Colonic mucosa (tissue), 4 donors: Measurements from ENCODE around the gene PPP2R5D. TPM values are rescaled to one million over a fixed set of nuclear protein-coding genes. Genes with fewer than 3 reads are reported as not detected.
"Not testable (repeated sequence)": the region's sequence is repeated elsewhere in the genome, so short reads cannot be mapped to it uniquely, and the experiment has no call there.

Source experiments
- DNase-seq: peaks from one replicate; pipeline ENCODE4 v3.0.0-alpha.2; 2020
- H3K27ac ChIP-seq: fragments of 200-600 bp; one replicate; pipeline ENCODE4 v1.8.0; 2021
- H3K27me3 ChIP-seq: fragments of 200-600 bp; one replicate; pipeline ENCODE4 v1.8.0; 2021
- H3K36me3 ChIP-seq: fragments of 200-600 bp; one replicate; pipeline ENCODE4 v1.8.0; 2021
- H3K4me1 ChIP-seq: fragments of 200-600 bp; one replicate; pipeline ENCODE4 v1.8.0; 2021; ENCODE audit warnings: mild to moderate bottlenecking
- H3K4me3 ChIP-seq: fragments of 200-600 bp; one replicate; pipeline ENCODE4 v1.8.0; 2021
- H3K9ac ChIP-seq, 2 donors: one replicate each; pipeline ENCODE4 v1.7.0; 2013; ENCODE audit warnings: control low read depth in 2 of 2, low read depth in 2 of 2, low read length in 2 of 2
- H3K9me3 ChIP-seq: fragments of 200-600 bp; one replicate; pipeline ENCODE4 v1.8.0; 2021
- CTCF ChIP-seq: fragments of 200-600 bp; IDR thresholded peaks from one replicate; pipeline ENCODE4 v1.8.0; 2022; ENCODE audit warnings: antibody characterized with exemption, mild to moderate bottlenecking
- intact Hi-C: fragments of 100-400 bp; cut with DNase I; formaldehyde crosslinking; loops from one replicate; pipeline ENCODE4 v1.14.1; 2022
- total RNA-seq, 2 donors: library from RNA; stranded (reverse); fragmentation: NEBNext Ultra II Directional in 1 of 2; extraction: Animal tissue kit (Norgen Biotek cat#: 25700) in 1 of 2; gene quantifications; one replicate each; pipeline ENCODE4 v1.2.1, GENCODE V29; 2021
- donor health status: healthy.
- donor health status: DM: no; HTN: no; CAD: no.
- donor health status: DM: no; HTN: no; CAD: no.

The PPP2R5D gene
- total RNA-seq, 2 donors from 2014 or later: 38.5 to 49.7 TPM

DNA sequence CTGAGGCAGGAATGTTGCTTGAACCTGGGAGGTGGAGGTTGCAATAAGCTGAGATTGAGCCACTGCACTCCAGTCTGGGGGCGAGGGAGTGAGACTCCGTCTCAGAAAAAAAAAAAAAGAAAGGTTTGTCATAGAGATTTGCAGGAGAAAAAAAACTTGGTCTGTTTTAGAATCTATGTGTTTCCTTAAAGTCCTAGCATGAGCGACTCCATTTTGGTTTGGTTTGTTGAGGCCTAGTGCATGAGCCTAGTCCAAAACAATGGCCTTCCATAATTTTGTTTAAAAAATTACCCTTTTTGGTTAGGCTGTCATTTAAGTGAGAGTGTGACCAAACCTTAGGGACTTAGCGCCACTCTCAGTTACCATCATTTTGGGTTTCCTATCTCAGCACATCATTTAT, 32.0 kb upstream of the PPP2R5D start:
- intact Hi-C loops: no loop called here
- Histone ChIP-seq H3K9me3 (no peaks in the 10 kb centered on the region), H3K36me3 (no peaks in the 10 kb centered on the region), H3K4me1 (no peaks in the 10 kb centered on the region), H3K27me3 (no peaks in the 10 kb centered on the region), H3K9ac (no peak overlapping the region), H3K4me3 (no peak overlapping the region), H3K27ac (no peak overlapping the region)
- DNase-seq: no peak
- no peak for TF ChIP-seq CTCF

- H3K36me3 ChIP-seq, H3K4me3 ChIP-seq, H3K9me3 ChIP-seq, H3K27me3 ChIP-seq, H3K9ac ChIP-seq, intact Hi-C loops, H3K4me1 ChIP-seq, H3K27ac ChIP-seq, DNase-seq: not testable (repeated sequence)
Observed at GRCh38 chr6:42954405-42954804, 30.0 kb upstream of the PPP2R5D start.

DNA sequence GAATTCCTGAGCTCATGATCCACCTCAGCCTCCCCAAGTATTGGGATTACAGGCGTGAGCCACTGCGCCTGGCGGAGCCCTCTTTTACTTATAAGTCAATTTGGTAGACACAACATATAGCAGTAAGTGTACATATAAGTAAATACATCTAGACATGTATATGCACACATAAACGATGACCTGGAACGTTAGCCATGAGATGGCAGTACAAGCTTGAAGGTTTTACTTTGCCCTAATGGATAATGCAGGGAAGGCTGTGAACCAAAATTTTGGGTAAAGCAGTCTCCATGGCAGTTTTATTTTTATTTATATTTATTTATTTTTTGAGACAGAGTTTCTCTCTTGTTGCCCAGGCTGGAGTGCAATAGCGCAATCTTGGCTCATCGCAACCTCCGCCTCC, 26.2 kb upstream of the PPP2R5D start:
- H3K9me3 ChIP-seq: no peaks in the 10 kb centered on the region
- no peaks in the 10 kb centered on the region for H3K36me3 ChIP-seq
- intact Hi-C loops: no loop called here
- no peak overlapping the region for H3K9ac ChIP-seq
- H3K4me1 ChIP-seq: peaks cover 4% of the 10 kb centered on the region
- no peaks in the 10 kb centered on the region for H3K27me3 ChIP-seq
- no peak for DNase-seq
- no peak overlapping the region for H3K4me3 ChIP-seq
- TF ChIP-seq CTCF: no peak
- H3K27ac ChIP-seq: no peak overlapping the region

GRCh38 chr6:42959917-42960242, 24.5 kb upstream of the PPP2R5D start:
- DNase-seq: no peak
- Histone ChIP-seq H3K9me3 (no peaks in the 10 kb centered on the region), H3K27ac (no peak overlapping the region), H3K4me3 (peak overlapping the region; percentile 43), H3K4me1 (peaks cover 4% of the 10 kb centered on the region), H3K27me3 (no peaks in the 10 kb centered on the region), H3K36me3 (no peaks in the 10 kb centered on the region), H3K9ac (peak overlapping the region in 1 of 2 donors; percentile 43)
- intact Hi-C loops: no loop called here
- TF ChIP-seq CTCF: no peak

DNA sequence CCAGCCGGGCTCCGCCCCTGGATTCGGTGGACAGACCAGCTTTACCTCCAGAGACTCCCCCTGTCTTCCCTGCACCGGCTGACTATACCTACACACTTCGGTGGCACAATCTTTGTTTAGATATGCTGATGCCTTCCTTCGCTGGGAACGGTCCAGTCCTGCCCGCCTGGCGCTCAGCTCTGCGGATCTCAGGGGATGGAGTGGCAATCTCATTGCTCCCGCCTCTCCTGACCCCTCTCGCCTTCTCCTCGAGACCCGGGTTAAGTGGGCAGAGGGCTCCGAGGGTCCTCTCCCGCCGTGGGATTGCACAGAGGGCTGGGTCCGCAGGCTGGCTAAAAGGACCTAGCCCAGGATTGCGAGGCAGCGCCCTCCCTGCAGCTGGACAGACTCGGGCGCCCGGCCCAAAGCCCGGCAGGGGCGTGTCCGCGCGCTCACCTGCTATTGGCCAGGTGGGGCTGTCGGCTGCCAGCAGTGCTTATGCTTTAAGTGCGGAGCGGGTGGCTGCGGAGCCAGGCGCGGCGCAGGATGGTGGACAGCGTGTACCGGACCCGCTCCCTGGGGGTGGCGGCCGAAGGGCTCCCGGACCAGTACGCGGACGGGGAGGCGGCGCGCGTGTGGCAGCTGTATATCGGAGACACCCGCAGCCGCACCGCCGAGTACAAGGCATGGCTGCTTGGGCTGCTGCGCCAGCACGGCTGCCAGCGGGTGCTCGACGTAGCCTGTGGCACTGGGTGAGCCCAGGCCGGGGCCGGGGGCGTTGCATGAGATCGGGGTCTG, 23.9 kb upstream of the PPP2R5D start, which contains the start of gene GNMT:
GNMT (plus strand) TSS at position 512 of the 777 bp plus-strand sequence; CDS start at position 526, 14 bp downstream.
- Histone ChIP-seq H3K9me3 (no peaks in the 10 kb centered on the region), H3K9ac (peak within 1 kb of the TSS; percentile 43), H3K27me3 (no peaks in the 10 kb centered on the region), H3K36me3 (no peaks in the 10 kb centered on the region), H3K4me1 (peaks cover 4% of the 10 kb centered on the region), H3K27ac (no peak within 1 kb of the TSS), H3K4me3 (peak within 1 kb of the TSS; percentile 43)
- TF ChIP-seq CTCF: no peak
- peak; percentile 88 for DNase-seq
- intact Hi-C loops: no loop called here

DNA sequence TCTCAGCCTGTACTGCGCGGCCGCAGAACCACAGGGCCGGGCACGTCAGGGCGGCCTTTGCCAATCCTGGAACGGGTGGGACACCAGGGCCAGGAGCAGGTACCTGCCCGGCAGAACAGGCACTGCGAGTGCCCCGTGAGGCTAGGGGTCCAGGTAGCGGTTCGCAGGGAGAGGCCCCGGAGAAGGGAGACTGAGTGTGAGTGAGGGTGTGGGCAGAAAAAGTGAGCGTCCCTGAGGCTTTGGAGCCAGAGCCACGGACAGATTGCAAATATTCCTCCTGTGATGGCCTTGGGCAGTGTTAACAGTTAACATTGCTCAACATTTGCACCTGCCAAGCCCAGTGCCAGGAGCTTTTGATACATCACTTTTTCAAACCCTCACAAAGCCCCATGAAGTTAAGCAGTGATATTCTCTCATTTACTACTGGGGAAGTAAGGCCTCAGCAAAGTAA, 23.3 kb upstream of the PPP2R5D start:
- Histone ChIP-seq H3K27me3 (no peaks in the 10 kb centered on the region), H3K9me3 (no peaks in the 10 kb centered on the region), H3K27ac (no peak overlapping the region), H3K4me1 (peaks cover 4% of the 10 kb centered on the region), H3K9ac (peak overlapping the region in 1 of 2 donors; percentile 43), H3K36me3 (no peaks in the 10 kb centered on the region), H3K4me3 (peak overlapping the region; percentile 43)
- no peak for TF ChIP-seq CTCF
- intact Hi-C loops: no loop called here
- DNase-seq: no peak
